ENCODE data around the gene PPM1F.

DNA sequence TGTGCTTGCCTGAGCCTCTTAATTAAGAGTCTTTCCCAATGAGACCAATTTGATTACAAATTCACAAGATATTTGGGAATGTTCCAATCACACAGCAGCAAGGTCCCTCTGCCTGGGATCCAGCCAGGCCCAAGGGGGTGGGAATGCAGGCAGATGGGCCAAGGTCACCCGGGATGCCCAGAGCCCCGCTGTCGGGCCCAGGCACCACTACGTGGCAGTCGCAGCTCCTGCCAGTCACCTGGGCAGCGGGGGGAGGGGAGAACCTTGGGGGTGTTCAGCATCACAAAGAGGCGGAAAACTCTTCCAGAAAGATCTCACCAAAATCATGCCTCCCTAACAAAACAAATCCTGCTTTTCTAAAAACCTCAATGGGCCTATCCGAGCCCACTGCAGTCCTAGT, 30.9 kb downstream of the PPM1F start:
- TF ChIP-seq EZH2 (IDR thresholded peaks at IDR 0.05; ENCODE audit: insufficient read depth, poor library complexity, severe bottlenecking), result no peak
- TF ChIP-seq EZH2phosphoT487 (IDR thresholded peaks at IDR 0.05; ENCODE audit: insufficient read depth, low read depth), result no peak
